Left ventricle myocardium inferior (tissue), 1 donor: Measurements from ENCODE around the gene PRLR. TPM values are rescaled to one million over a fixed set of nuclear protein-coding genes. Genes with fewer than 3 reads are reported as not detected.
"Not testable (repeated sequence)": the region's sequence is repeated elsewhere in the genome, so short reads cannot be mapped to it uniquely, and the experiment has no call there.

Experiments used
- DNase-seq: peaks from one replicate; pipeline ENCODE4 v3.0.0-alpha.2; 2020
- H3K27ac ChIP-seq: fragments of 200-600 bp; replicated peaks from 2 replicates; pipeline ENCODE4 v1.8.0; 2021
- H3K27me3 ChIP-seq: fragments of 200-600 bp; 2 replicates; pipeline ENCODE4 v1.8.0; 2021; ENCODE audit warnings: low read depth
- H3K36me3 ChIP-seq: fragments of 200-600 bp; 2 replicates; pipeline ENCODE4 v1.8.0; 2021
- H3K4me1 ChIP-seq: fragments of 200-600 bp; 2 replicates; pipeline ENCODE4 v1.8.0; 2021
- H3K4me3 ChIP-seq: fragments of 200-600 bp; 2 replicates; pipeline ENCODE4 v1.8.0; 2021; ENCODE audit warnings: mild to moderate bottlenecking, moderate library complexity
- H3K9me3 ChIP-seq: fragments of 200-600 bp; replicated peaks from 2 replicates; pipeline ENCODE4 v1.8.0; 2021
- CTCF ChIP-seq: fragments of 200-600 bp; IDR thresholded peaks from 2 replicates; pipeline ENCODE4 v1.8.0; 2021; ENCODE audit warnings: antibody characterized with exemption, mild to moderate bottlenecking, borderline replicate concordance
- intact Hi-C: fragments of 100-400 bp; cut with micrococcal nuclease; formaldehyde crosslinking; loops from one replicate; pipeline ENCODE4 v1.11.0; 2022
- total RNA-seq: library from RNA; stranded (reverse); fragmentation: NEBNext Ultra II Directional; extraction: Animal tissue kit (Norgen Biotek cat#: 25700); gene quantifications from one replicate; pipeline ENCODE4 v1.2.1, GENCODE V29; 2021
- donor health status: DM: no; HTN: yes; CAD: no; lungs with severe emphysema.

Gene PRLR
- total RNA-seq, 1 donor from 2014 or later, result 0.66 TPM

- no peak for DNase-seq
- intact Hi-C loops, result no loop called here
- TF ChIP-seq CTCF, result no peak
- Histone ChIP-seq H3K36me3 (no peaks in the 10 kb centered on the region), H3K27me3 (peaks cover 35% of the 10 kb centered on the region), H3K27ac (no peak overlapping the region), H3K9me3 (no peaks in the 10 kb centered on the region), H3K4me1 (peaks cover 16% of the 10 kb centered on the region), H3K4me3 (no peak overlapping the region)
Observed at GRCh38 chr5:35197351-35197750, 32.9 kb downstream of the PRLR start.

GRCh38 chr5:35195472-35195852 lies 34.8 kb downstream of the PRLR start:
- no peak for TF ChIP-seq CTCF
- intact Hi-C loops, result no loop called here
- no peak for DNase-seq
- Histone ChIP-seq H3K27ac (no peak overlapping the region), H3K4me3 (no peak overlapping the region), H3K27me3 (peaks cover 35% of the 10 kb centered on the region), H3K36me3 (no peaks in the 10 kb centered on the region), H3K4me1 (peaks cover 16% of the 10 kb centered on the region), H3K9me3 (no peaks in the 10 kb centered on the region)

GRCh38 chr5:35194635-35195471 lies 35.4 kb downstream of the PRLR start:
- Histone ChIP-seq H3K9me3 (no peaks in the 10 kb centered on the region), H3K4me3 (no peak overlapping the region), H3K27ac (no peak overlapping the region), H3K36me3 (no peaks in the 10 kb centered on the region), H3K27me3 (peaks cover 34% of the 10 kb centered on the region), H3K4me1 (peaks cover 16% of the 10 kb centered on the region)
- no peak for TF ChIP-seq CTCF
- DNase-seq, result no peak
- intact Hi-C loops, result no loop called here

GRCh38 chr5:35192506-35192905 lies 37.8 kb downstream of the PRLR start:
- intact Hi-C loops, result no loop called here
- peaks cover 10% of the 10 kb centered on the region for H3K27me3 ChIP-seq
- DNase-seq, result no peak
- H3K36me3 ChIP-seq, result no peaks in the 10 kb centered on the region
- no peaks in the 10 kb centered on the region for H3K9me3 ChIP-seq
- no peak for TF ChIP-seq CTCF
- no peaks in the 10 kb centered on the region for H3K4me1 ChIP-seq
- no peak overlapping the region for H3K27ac ChIP-seq
- H3K4me3 ChIP-seq, result no peak overlapping the region

GRCh38 chr5:35189801-35190200 lies 40.5 kb downstream of the PRLR start:
- H3K4me1 ChIP-seq, H3K4me3 ChIP-seq, H3K36me3 ChIP-seq, DNase-seq, intact Hi-C loops, H3K27ac ChIP-seq, H3K9me3 ChIP-seq: not testable (repeated sequence)
- H3K27me3 ChIP-seq, result peaks cover 19% of the 10 kb centered on the region

GRCh38 chr5:35188031-35188457 lies 42.2 kb downstream of the PRLR start:
- intact Hi-C loops, result no loop called here

GRCh38 chr5:35187621-35188020 lies 42.7 kb downstream of the PRLR start:
- H3K36me3 ChIP-seq, H3K27ac ChIP-seq, intact Hi-C loops, DNase-seq, H3K4me1 ChIP-seq, H3K9me3 ChIP-seq, H3K4me3 ChIP-seq: not testable (repeated sequence)
- H3K27me3 ChIP-seq, result peaks cover 26% of the 10 kb centered on the region

More at GRCh38 chr5:35188031-35188457, 42.2 kb downstream of the PRLR start:
- TF ChIP-seq CTCF, result no peak
- DNase-seq, result no peak
- H3K27ac ChIP-seq, result no peak overlapping the region
- H3K4me3 ChIP-seq, result no peak overlapping the region
- H3K9me3 ChIP-seq, result no peaks in the 10 kb centered on the region
- no peaks in the 10 kb centered on the region for H3K4me1 ChIP-seq
- H3K27me3 ChIP-seq, result peaks cover 29% of the 10 kb centered on the region
- H3K36me3 ChIP-seq, result no peaks in the 10 kb centered on the region
